Thyroid gland (tissue), 4 donors: ENCODE measurements around the gene UCK2. TPM values are rescaled to one million over a fixed set of nuclear protein-coding genes. Genes with fewer than 3 reads are reported as not detected.

Source experiments
- DNase-seq, 2 donors: peaks; one replicate each; pipeline ENCODE4 v3.0.0-alpha.2; 2019
- H3K27ac ChIP-seq, 3 donors: fragments of 200-600 bp; sonication (generic); 1 replicate in 2 of 3; 2 replicates in 1 of 3; pipeline ENCODE4 v1.5.1; 2016 to 2019; ENCODE audit warnings: mild to moderate bottlenecking in 1 of 3, moderate library complexity in 1 of 3
- H3K27me3 ChIP-seq: fragments of 200-600 bp; sonication (generic); one replicate; pipeline ENCODE4 v1.5.1; 2019
- H3K36me3 ChIP-seq, 2 donors: fragments of 200-600 bp; sonication (generic); one replicate each; pipeline ENCODE4 v1.5.1; 2016 to 2019
- H3K4me1 ChIP-seq, 2 donors: fragments of 200-600 bp; sonication (generic); one replicate each; pipeline ENCODE4 v1.5.1; 2017 to 2019
- H3K4me3 ChIP-seq, 3 donors: fragments of 200-600 bp; sonication (generic); replicated peaks in 1 of 3; 1 replicate in 2 of 3; 2 replicates in 1 of 3; pipeline ENCODE4 v1.5.1; 2016; ENCODE audit warnings: mild to moderate bottlenecking in 1 of 3
- H3K9me3 ChIP-seq: fragments of 200-600 bp; sonication (generic); one replicate; pipeline ENCODE4 v1.5.1; 2017
- POLR2A ChIP-seq, 2 donors: fragments of 450-650 bp; IDR thresholded peaks; one replicate each; pipeline ENCODE4 v1.6.1; 2017; ENCODE audit warnings: antibody characterized with exemption in 2 of 2, mild to moderate bottlenecking in 2 of 2, moderate library complexity in 1 of 2
- WGBS, 2 donors: methylation state at CpG; one replicate each; pipeline ENCODE4 v1.1.5; 2017; 5-methylcytosine and 5-hydroxymethylcytosine counted together
- intact Hi-C: fragments of 100-400 bp; cut with DNase I; formaldehyde crosslinking; loops from one replicate; pipeline ENCODE4 v1.15.1; 2023
- total RNA-seq, 4 donors: library from RNA; depleted of rRNA; stranded (reverse); fragments of >200 nt; gene quantifications; one replicate each; pipeline ENCODE4 v1.2.3, GENCODE V29; 2016
- TF ChIP-seq, protein P1 (sequence below), 6 experiments: fragments of 200-600 bp in 3 of 6; fragments of 450-650 bp in 3 of 6; sonication (generic) in 3 of 6; IDR thresholded peaks; one replicate each; pipeline ENCODE4 v1.5.1; 2016 to 2019; ENCODE audit warnings: antibody characterized with exemption in 6 of 6, mild to moderate bottlenecking in 2 of 6, inconsistent platforms in 1 of 6, moderate library complexity in 1 of 6

UCK2 gene
- total RNA-seq, 4 donors from 2014 or later, result 15.9 to 21.0 (median 19.3) TPM

DNA sequence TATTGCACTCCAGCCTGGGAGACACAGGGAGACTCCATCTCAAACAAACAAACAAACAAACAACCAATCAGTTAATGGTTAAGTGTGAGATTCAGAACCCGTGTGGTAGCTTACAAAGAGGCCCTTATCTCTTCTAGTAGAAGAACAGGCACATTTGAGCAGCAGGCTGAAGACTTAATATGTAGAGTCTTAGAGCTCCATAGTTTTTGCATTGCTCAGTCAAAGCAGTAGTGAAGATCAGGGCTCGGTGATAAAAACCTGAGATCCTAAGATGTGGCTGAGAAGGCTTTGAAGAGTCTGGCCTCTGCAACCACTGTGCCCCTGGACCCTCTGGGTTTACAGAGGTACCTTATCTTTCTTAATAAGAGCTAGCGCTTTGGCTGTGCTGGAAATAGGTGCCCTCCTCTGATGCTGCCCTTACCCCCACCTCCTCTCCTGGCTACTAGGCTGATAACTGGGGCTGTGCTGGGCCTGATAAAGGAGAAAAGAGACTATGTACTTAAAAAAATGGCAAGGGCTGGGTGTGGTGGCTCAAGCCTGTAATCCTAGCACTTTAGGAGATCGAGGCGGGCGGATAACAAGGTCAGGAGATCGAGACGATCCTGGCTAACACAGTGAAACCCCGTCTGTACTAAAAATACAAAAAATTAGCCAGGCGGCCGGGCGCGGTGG is 10.5 kb upstream of the UCK2 start:
- Histone ChIP-seq H3K27me3 (no peaks in the 10 kb centered on the region), H3K36me3 (no peaks in the 10 kb centered on the region), H3K4me3 (no peak overlapping the region), H3K4me1 (no peaks in the 10 kb centered on the region), H3K9me3 (no peaks in the 10 kb centered on the region), H3K27ac (no peak overlapping the region)
- WGBS, 2 donors, result 77 to 83% methylated on average over 13 of the region's 13 CpGs
- intact Hi-C loops, result no loop called here
- TF ChIP-seq POLR2A (IDR thresholded peaks at IDR 0.05), result no peak
- TF ChIP-seq, protein P1, sequence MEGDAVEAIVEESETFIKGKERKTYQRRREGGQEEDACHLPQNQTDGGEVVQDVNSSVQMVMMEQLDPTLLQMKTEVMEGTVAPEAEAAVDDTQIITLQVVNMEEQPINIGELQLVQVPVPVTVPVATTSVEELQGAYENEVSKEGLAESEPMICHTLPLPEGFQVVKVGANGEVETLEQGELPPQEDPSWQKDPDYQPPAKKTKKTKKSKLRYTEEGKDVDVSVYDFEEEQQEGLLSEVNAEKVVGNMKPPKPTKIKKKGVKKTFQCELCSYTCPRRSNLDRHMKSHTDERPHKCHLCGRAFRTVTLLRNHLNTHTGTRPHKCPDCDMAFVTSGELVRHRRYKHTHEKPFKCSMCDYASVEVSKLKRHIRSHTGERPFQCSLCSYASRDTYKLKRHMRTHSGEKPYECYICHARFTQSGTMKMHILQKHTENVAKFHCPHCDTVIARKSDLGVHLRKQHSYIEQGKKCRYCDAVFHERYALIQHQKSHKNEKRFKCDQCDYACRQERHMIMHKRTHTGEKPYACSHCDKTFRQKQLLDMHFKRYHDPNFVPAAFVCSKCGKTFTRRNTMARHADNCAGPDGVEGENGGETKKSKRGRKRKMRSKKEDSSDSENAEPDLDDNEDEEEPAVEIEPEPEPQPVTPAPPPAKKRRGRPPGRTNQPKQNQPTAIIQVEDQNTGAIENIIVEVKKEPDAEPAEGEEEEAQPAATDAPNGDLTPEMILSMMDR (IDR thresholded peaks at IDR 0.05), result no peak
- DNase-seq, result no peak

DNA sequence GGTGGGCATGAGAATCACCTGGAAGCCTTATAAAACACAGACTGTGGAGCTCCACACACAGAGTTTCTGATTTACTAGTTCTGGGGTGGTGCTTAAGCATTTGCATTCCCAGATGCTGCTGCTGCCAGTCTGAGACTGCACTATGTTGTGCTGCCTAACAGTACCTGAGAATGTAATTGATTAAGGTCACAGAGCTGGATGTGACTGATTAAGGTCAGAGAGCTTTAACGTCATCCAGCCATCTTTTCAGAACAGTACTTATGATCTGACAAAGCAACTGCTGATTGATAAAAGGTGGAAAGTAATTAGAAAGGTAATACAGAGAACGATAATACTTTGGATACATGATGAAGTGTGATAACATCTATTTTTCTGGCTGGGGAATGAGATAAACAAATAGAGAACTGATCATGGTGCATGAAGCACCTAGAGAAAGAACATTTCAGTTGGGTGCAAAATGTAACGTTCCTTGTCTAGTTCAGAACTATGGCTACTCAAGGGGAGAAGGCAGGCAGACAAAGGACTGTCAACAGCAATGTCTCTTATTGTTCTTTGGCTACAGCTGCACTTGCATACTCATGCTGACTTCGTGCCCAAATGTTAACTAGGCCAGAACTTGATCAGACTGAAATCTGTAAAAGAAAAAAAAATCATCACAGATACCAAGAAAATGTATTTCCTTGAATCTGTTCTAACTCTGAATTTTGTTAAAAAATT is 3.7 kb upstream of the UCK2 start:
- intact Hi-C loops, result loop anchor here (10.0 kb wide), 1 partner anchor 199 kb away; no protein-coding TSS in a partner anchor
- TF ChIP-seq POLR2A (IDR thresholded peaks at IDR 0.05), result no peak
- TF ChIP-seq, protein P1 (IDR thresholded peaks at IDR 0.05), result no peak

DNA sequence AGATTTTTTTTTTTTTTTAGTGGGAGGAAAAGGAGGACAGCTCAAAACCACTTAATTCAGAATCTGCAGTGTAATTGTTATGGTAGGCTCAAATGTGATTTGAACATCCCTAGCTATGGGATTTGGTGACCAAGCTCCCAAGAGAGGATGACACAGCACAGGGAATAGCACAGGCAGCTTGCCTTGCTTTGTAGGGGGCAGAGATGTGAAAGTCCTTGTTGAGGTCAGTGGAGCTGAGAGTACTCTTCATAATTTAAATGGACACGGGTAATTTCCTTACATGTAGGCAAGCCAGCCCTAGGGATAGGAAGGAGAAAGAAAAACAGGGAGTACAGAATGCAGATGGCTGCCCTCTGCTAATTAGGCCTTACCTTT is 3.2 kb upstream of the UCK2 start:
- intact Hi-C loops, result loop anchor here (10.0 kb wide), 1 partner anchor 199 kb away; no protein-coding TSS in a partner anchor
- WGBS, 2 donors, result 38 to 57% methylated on average over 1 of the region's 1 CpG
- Histone ChIP-seq H3K27ac (no peak overlapping the region), H3K36me3 (no peaks in the 10 kb centered on the region), H3K27me3 (no peaks in the 10 kb centered on the region), H3K4me1 (peaks cover 5% of the 10 kb centered on the region in 2 donors), H3K9me3 (no peaks in the 10 kb centered on the region), H3K4me3 (no peak overlapping the region)
- TF ChIP-seq POLR2A (IDR thresholded peaks at IDR 0.05), result no peak
- TF ChIP-seq, protein P1 (IDR thresholded peaks at IDR 0.05), result no peak
- DNase-seq, result no peak

More for the DNA sequence above, 3.7 kb upstream of the UCK2 start:
- no peak overlapping the region for H3K27ac ChIP-seq
- peaks cover 5% of the 10 kb centered on the region in 2 donors for H3K4me1 ChIP-seq
- WGBS, 2 donors, result 77 to 79% methylated on average over 4 of the region's 4 CpGs
- no peaks in the 10 kb centered on the region for H3K27me3 ChIP-seq
- no peak overlapping the region for H3K4me3 ChIP-seq
- DNase-seq, result no peak
- no peaks in the 10 kb centered on the region for H3K36me3 ChIP-seq
- H3K9me3 ChIP-seq, result no peaks in the 10 kb centered on the region

DNA sequence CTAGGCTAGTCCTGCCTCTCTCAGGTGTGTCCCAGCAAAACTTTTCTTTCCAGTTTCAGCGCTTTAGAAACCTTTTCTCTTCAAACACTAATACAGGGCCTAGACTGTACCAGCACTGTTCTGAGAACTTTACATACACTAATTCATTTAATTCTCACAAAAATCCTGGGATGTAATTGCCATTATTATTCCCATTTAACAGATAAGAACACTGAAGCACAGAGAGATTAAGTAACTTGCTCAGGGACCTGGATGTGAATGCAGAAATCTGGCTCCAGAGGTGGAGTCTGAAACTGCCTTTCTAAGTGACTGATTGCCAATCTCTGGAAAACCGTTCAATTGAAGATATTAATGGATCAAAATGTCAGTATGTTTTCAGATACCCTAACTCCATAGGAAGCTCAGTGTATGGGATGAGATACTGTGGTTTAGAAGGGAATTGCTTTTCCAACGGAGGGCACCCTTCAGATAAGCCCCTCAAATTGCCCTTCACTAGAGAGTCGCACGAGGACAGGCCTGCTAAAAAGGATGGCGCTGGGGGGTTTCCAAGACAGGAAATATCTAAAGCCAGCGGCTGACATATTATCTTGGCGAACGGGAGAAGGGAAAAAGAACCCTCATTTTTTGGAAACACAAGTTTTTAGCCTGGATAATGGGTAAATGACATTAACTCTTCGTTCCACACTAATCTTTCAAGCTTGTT is 698 bp upstream of the UCK2 start:
- 25 to 29% methylated on average over 10 of the region's 10 CpGs for WGBS, 2 donors
- no peaks in the 10 kb centered on the region for H3K9me3 ChIP-seq
- TF ChIP-seq POLR2A (IDR thresholded peaks at IDR 0.05), result no peak
- TF ChIP-seq, protein P1 (IDR thresholded peaks at IDR 0.05), result no peak
- H3K27ac ChIP-seq, result peak overlapping the region; percentile 67 to 88 (median 81)
- intact Hi-C loops, result loop anchor here (10.0 kb wide), 1 partner anchor 202 kb away; no protein-coding TSS in a partner anchor
- DNase-seq, result no peak
- no peaks in the 10 kb centered on the region for H3K36me3 ChIP-seq
- no peaks in the 10 kb centered on the region for H3K27me3 ChIP-seq
- peaks cover 5% of the 10 kb centered on the region in 2 donors for H3K4me1 ChIP-seq
- H3K4me3 ChIP-seq, result peak overlapping the region in 1 of 3 donors; percentile 87
